Stimulated activated CD4-positive, alpha-beta T cell treated with anti-CD3 and anti-CD28 coated beads, Interleukin-15, amount 100 ng/mL, for 24 hours (primary cell): Measurements from ENCODE around the gene ZDHHC14.
"Not testable (repeated sequence)": the region's sequence is repeated elsewhere in the genome, so short reads cannot be mapped to it uniquely, and the experiment has no call there.

Experiments
- DNase-seq: peaks from one replicate; pipeline ENCODE4 v3.0.0-alpha.2; 2020

Gene ZDHHC14

GRCh38 chr6:157447735-157448134, 66.7 kb downstream of the ZDHHC14 start:
- DNase-seq = no peak

- DNase-seq = no peak
Measured at GRCh38 chr6:157449610-157450009, 68.6 kb downstream of the ZDHHC14 start.

- DNase-seq = no peak
Measured at GRCh38 chr6:157450931-157451742, 70.1 kb downstream of the ZDHHC14 start.

GRCh38 chr6:157452096-157452495, 71.1 kb downstream of the ZDHHC14 start:
- DNase-seq = no peak

- DNase-seq = no peak
Measured at GRCh38 chr6:157453131-157453530, 72.1 kb downstream of the ZDHHC14 start.

- no peak for DNase-seq
Measured at GRCh38 chr6:157453978-157454377, 73.0 kb downstream of the ZDHHC14 start.

- no peak for DNase-seq
Measured at GRCh38 chr6:157454762-157455714, 74.0 kb downstream of the ZDHHC14 start.

GRCh38 chr6:157455731-157456523, 74.9 kb downstream of the ZDHHC14 start:
- no peak for DNase-seq

GRCh38 chr6:157456524-157456829, 75.5 kb downstream of the ZDHHC14 start:
- DNase-seq = peak; percentile 30

GRCh38 chr6:157457787-157458186, 76.8 kb downstream of the ZDHHC14 start:
- no peak for DNase-seq

- DNase-seq = peak; percentile 59
Measured at GRCh38 chr6:157459327-157459726, 78.3 kb downstream of the ZDHHC14 start.

- DNase-seq = no peak
Measured at GRCh38 chr6:157460182-157460999, 79.4 kb downstream of the ZDHHC14 start.

- peak; percentile 77 for DNase-seq
Measured at GRCh38 chr6:157461000-157461915, 80.3 kb downstream of the ZDHHC14 start.

- no peak for DNase-seq
Measured at GRCh38 chr6:157462956-157463742, 82.2 kb downstream of the ZDHHC14 start.

GRCh38 chr6:157463743-157464135, 82.7 kb downstream of the ZDHHC14 start:
- DNase-seq = not testable (repeated sequence)

GRCh38 chr6:157464653-157465535, 83.9 kb downstream of the ZDHHC14 start:
- no peak for DNase-seq

GRCh38 chr6:157466342-157466648, 85.3 kb downstream of the ZDHHC14 start:
- DNase-seq = no peak

GRCh38 chr6:157467339-157467738, 86.3 kb downstream of the ZDHHC14 start:
- DNase-seq = not testable (repeated sequence)

GRCh38 chr6:157468054-157468453, 87.1 kb downstream of the ZDHHC14 start:
- no peak for DNase-seq
